Neural progenitor cell (in vitro differentiated cells): ENCODE data around the gene ALG5.

Experiments
- EZH2 ChIP-seq: fragments of 200-600 bp; sonication (generic); IDR thresholded peaks from 2 replicates; pipeline ENCODE4 v1.6.1; 2017; ENCODE audit warnings: antibody characterized with exemption, mild to moderate bottlenecking, moderate library complexity
- EZH2phosphoT487 ChIP-seq: fragments of 200-600 bp; sonication (generic); IDR thresholded peaks from 2 replicates; pipeline ENCODE4 v1.6.1; 2017; ENCODE audit warnings: antibody characterized with exemption
- TF ChIP-seq, protein P1 (sequence below): fragments of 200-600 bp; sonication (generic); IDR thresholded peaks from 2 replicates; pipeline ENCODE4 v1.5.1; 2017; ENCODE audit warnings: antibody characterized with exemption, mild to moderate bottlenecking

DNA sequence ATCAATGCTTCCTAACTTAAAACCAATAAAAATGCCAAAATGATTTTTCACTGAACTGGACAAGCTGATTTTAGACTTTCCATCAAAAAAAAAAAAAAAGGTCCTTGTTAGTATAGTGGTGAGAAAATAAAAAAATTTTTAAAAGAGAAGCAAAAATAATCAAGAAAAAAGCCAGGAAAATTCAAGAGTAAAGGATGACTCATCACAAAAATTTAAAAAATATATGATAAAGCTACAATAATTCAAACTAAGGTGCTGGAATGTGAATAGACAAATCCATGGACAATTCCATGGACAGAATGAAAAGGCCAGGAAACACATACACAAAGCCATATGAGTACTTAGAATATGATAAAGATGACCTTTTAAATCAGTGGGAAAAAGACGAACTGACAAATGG, 26.1 kb downstream of the ALG5 start:
- TF ChIP-seq, protein P1, sequence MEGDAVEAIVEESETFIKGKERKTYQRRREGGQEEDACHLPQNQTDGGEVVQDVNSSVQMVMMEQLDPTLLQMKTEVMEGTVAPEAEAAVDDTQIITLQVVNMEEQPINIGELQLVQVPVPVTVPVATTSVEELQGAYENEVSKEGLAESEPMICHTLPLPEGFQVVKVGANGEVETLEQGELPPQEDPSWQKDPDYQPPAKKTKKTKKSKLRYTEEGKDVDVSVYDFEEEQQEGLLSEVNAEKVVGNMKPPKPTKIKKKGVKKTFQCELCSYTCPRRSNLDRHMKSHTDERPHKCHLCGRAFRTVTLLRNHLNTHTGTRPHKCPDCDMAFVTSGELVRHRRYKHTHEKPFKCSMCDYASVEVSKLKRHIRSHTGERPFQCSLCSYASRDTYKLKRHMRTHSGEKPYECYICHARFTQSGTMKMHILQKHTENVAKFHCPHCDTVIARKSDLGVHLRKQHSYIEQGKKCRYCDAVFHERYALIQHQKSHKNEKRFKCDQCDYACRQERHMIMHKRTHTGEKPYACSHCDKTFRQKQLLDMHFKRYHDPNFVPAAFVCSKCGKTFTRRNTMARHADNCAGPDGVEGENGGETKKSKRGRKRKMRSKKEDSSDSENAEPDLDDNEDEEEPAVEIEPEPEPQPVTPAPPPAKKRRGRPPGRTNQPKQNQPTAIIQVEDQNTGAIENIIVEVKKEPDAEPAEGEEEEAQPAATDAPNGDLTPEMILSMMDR: no peak
- no peak for TF ChIP-seq EZH2
- no peak for TF ChIP-seq EZH2phosphoT487
